Keratinocyte (primary cell): ENCODE measurements around the gene NOX5. TPM values are rescaled to one million over a fixed set of nuclear protein-coding genes. Genes with fewer than 3 reads are reported as not detected.
A peak's percentile ranks its signal among the peaks of the same experiment; 100 is the strongest.

ENCODE experiments used
- DNase-seq: peaks from one replicate; pipeline ENCODE4 v3.0.0-alpha.2; 2011; ENCODE audit warnings: low read depth, missing footprints, low spot score
- FAIRE-seq: peaks from 2 replicates; lab custom pipeline; 2011; peaks lifted over from hg19 to GRCh38; lab: Jason Lieb, UNC
- H2AFZ ChIP-seq: 2 replicates; pipeline ENCODE4 v1.6.0; 2012; ENCODE audit warnings: low read length, control low read depth, inconsistent platforms; ENCODE audit not compliant: control insufficient read depth
- H3K27ac ChIP-seq: 2 replicates; pipeline ENCODE4 v1.5.1; 2011; ENCODE audit warnings: low read length; ENCODE audit not compliant: control insufficient read depth, insufficient read depth
- H3K27me3 ChIP-seq: 3 replicates; pipeline ENCODE4 v1.6.0; 2011; ENCODE audit warnings: low read length; ENCODE audit not compliant: control insufficient read depth, insufficient read depth; ENCODE audit errors: extremely low read depth
- H3K36me3 ChIP-seq, 2 experiments: 2 replicates in 1 of 2; 3 replicates in 1 of 2; pipeline ENCODE4 v1.5.1; 2011; ENCODE audit warnings: low read length in 2 of 2, mild to moderate bottlenecking in 1 of 2; ENCODE audit not compliant: control insufficient read depth in 2 of 2, insufficient read depth in 2 of 2; ENCODE audit errors: extremely low read depth in 1 of 2
- H3K4me1 ChIP-seq: 3 replicates; pipeline ENCODE4 v1.5.1; 2011; ENCODE audit warnings: low read length; ENCODE audit not compliant: control insufficient read depth, insufficient read depth; ENCODE audit errors: extremely low read depth
- H3K4me2 ChIP-seq: 3 replicates; pipeline ENCODE4 v1.6.0; 2011; ENCODE audit warnings: low read depth, low read length; ENCODE audit not compliant: control insufficient read depth, insufficient read depth; ENCODE audit errors: extremely low read depth
- H3K4me3 ChIP-seq, 3 experiments: fragments of 200-600 bp in 1 of 3; sonication (generic) in 1 of 3; 2 replicates in 2 of 3; 3 replicates in 1 of 3; pipeline ENCODE4 v1.5.1; 2011 to 2016; ENCODE audit warnings: low read length in 3 of 3, mild to moderate bottlenecking in 3 of 3, control low read depth in 2 of 3, inconsistent platforms in 1 of 3, low read depth in 1 of 3, mixed read lengths in 1 of 3, mixed run types in 1 of 3, moderate library complexity in 1 of 3; ENCODE audit not compliant: control insufficient read depth in 2 of 3, insufficient read depth in 2 of 3; ENCODE audit errors: extremely low read depth in 1 of 3
- H3K79me2 ChIP-seq: 2 replicates; pipeline ENCODE4 v1.6.0; 2012; ENCODE audit warnings: low read length; ENCODE audit not compliant: control insufficient read depth, insufficient read depth
- H3K9ac ChIP-seq: 3 replicates; pipeline ENCODE4 v1.6.0; 2011; ENCODE audit warnings: low read length; ENCODE audit not compliant: control insufficient read depth, insufficient read depth; ENCODE audit errors: extremely low read depth
- H3K9me1 ChIP-seq: 3 replicates; pipeline ENCODE4 v1.6.0; 2011; ENCODE audit warnings: low read length; ENCODE audit not compliant: control insufficient read depth, insufficient read depth; ENCODE audit errors: extremely low read depth
- H3K9me3 ChIP-seq: 2 replicates; pipeline ENCODE4 v1.5.1; 2012; ENCODE audit warnings: low read depth, low read length; ENCODE audit not compliant: control insufficient read depth
- H4K20me1 ChIP-seq: 3 replicates; pipeline ENCODE4 v1.6.0; 2011; ENCODE audit warnings: low read length; ENCODE audit not compliant: control insufficient read depth, insufficient read depth; ENCODE audit errors: extremely low read depth
- EZH2 ChIP-seq: IDR thresholded peaks from one replicate; pipeline ENCODE4 v1.6.1; 2012; ENCODE audit warnings: inconsistent platforms, mild to moderate bottlenecking, low read length, moderate library complexity
- dilution Hi-C: fragments of 300-500 bp; cut with MboI; formaldehyde crosslinking; loops from one replicate; pipeline ENCODE4 v1.7.0; 2020; ENCODE audit warnings: low sequenced_read_pairs; ENCODE audit not compliant: extremely low pct_ligation_motif_present
- polyA plus RNA-seq, 5 experiments: library from polyadenylated mRNA; depleted of rRNA in 3 of 5; stranded (reverse) in 3 of 5; stranded (forward) in 1 of 5; unstranded in 1 of 5; fragments of >200 nt; gene quantifications; 1 replicate in 1 of 5; 2 replicates in 3 of 5; 3 replicates in 1 of 5; pipeline versions ENCODE4 v1.2.1 to v1.2.3, GENCODE V29; 2011 to 2012; ENCODE audit warnings: missing spikeins in 2 of 5, low read depth in 1 of 5, low replicate concordance in 1 of 5
- TF ChIP-seq, protein P1 (sequence below), 3 experiments: IDR thresholded peaks in 1 of 3; conservative IDR thresholded peaks in 1 of 3; optimal IDR thresholded peaks in 1 of 3; 2 replicates in 2 of 3; 3 replicates in 1 of 3; pipeline versions ENCODE3 to v1.5.1; 2011; ENCODE audit warnings: low read length in 3 of 3, mild to moderate bottlenecking in 3 of 3, moderate library complexity in 2 of 3, control low read depth in 1 of 3, inconsistent platforms in 1 of 3; ENCODE audit not compliant: insufficient read depth in 2 of 3; ENCODE audit errors: extremely low read depth in 1 of 3

NOX5 gene
- polyA plus RNA-seq, 1 donor (not counting 4 experiments of a cell fraction or from before 2014, with no cell fraction given), result 0.16 TPM

DNA sequence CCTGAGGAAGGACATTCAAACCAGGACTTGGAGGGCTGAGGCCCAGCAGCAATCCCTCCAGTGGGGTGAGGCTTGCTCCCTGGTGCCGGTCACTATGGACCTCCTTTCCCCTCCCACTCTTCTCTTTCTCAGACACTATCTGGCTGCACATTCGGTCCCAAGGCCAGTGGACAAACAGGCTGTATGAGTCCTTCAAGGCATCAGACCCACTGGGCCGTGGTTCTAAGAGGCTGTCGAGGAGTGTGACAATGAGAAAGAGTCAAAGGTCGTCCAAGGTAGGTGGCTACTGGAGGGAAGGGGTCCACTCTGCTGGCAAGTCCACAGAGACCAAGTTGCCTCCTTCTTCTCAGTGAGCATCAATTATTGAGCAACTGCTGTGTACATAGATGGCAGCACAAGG, 28.0 kb downstream of the NOX5 start:
- Histone ChIP-seq H3K27me3 (no peaks in the 10 kb centered on the region), H3K9me1 (no peaks in the 10 kb centered on the region), H3K27ac (no peak overlapping the region), H2AFZ (no peak overlapping the region), H3K79me2 (no peaks in the 10 kb centered on the region), H3K4me3 (no peak overlapping the region), H3K4me1 (peaks cover 18% of the 10 kb centered on the region), H4K20me1 (no peaks in the 10 kb centered on the region), H3K4me2 (no peak overlapping the region), H3K9me3 (no peaks in the 10 kb centered on the region), H3K36me3 (no peaks in the 10 kb centered on the region), H3K9ac (no peak overlapping the region)
- TF ChIP-seq EZH2, result no peak
- TF ChIP-seq, protein P1, sequence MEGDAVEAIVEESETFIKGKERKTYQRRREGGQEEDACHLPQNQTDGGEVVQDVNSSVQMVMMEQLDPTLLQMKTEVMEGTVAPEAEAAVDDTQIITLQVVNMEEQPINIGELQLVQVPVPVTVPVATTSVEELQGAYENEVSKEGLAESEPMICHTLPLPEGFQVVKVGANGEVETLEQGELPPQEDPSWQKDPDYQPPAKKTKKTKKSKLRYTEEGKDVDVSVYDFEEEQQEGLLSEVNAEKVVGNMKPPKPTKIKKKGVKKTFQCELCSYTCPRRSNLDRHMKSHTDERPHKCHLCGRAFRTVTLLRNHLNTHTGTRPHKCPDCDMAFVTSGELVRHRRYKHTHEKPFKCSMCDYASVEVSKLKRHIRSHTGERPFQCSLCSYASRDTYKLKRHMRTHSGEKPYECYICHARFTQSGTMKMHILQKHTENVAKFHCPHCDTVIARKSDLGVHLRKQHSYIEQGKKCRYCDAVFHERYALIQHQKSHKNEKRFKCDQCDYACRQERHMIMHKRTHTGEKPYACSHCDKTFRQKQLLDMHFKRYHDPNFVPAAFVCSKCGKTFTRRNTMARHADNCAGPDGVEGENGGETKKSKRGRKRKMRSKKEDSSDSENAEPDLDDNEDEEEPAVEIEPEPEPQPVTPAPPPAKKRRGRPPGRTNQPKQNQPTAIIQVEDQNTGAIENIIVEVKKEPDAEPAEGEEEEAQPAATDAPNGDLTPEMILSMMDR (optimal IDR thresholded peaks at IDR 0.05 in 1 of 3, IDR thresholded peaks at IDR 0.05 in 1 of 3, conservative IDR thresholded peaks at IDR 0.05 in 1 of 3; ENCODE audit: extremely low read depth in 1 of 3, insufficient read depth in 2 of 3, low read length in 3 of 3), result no peak
- FAIRE-seq (no peak), DNase-seq (no peak)
- dilution Hi-C loops, result no loop called here

DNA sequence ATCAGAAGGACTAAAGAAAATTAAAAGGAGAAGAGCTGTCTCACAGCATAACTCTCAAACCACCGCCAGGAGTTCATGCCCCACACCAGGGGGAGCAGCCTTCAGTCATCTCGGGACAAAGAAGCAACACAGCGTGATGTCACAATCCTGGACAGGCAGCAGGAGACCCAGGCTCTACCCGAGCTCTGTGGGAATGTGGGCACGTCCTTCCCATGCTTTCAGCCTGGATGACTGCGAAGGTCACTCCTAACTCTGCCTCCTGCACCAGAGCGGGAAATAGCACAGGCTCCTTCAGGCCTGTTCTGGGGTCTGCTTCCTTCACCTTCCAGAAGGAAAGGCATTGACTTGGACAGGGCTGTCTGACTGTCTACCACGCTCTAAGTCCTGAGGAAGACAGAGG, 31.3 kb downstream of the NOX5 start:
- no peak for DNase-seq
- H3K9me3 ChIP-seq, result no peaks in the 10 kb centered on the region
- TF ChIP-seq EZH2, result no peak
- TF ChIP-seq, protein P1 (optimal IDR thresholded peaks at IDR 0.05 in 1 of 3, IDR thresholded peaks at IDR 0.05 in 1 of 3, conservative IDR thresholded peaks at IDR 0.05 in 1 of 3; ENCODE audit: extremely low read depth in 1 of 3, insufficient read depth in 2 of 3, low read length in 3 of 3), result no peak
- peak overlapping the region; percentile 44 for H3K4me2 ChIP-seq
- H3K79me2 ChIP-seq, result no peaks in the 10 kb centered on the region
- H3K9ac ChIP-seq, result no peak overlapping the region
- no peak overlapping the region for H3K27ac ChIP-seq
- H3K4me3 ChIP-seq, result no peak overlapping the region
- H3K9me1 ChIP-seq, result no peaks in the 10 kb centered on the region
- no peaks in the 10 kb centered on the region for H3K27me3 ChIP-seq
- no peak for FAIRE-seq
- no peaks in the 10 kb centered on the region for H4K20me1 ChIP-seq
- no peaks in the 10 kb centered on the region for H3K36me3 ChIP-seq
- dilution Hi-C loops, result no loop called here
- H2AFZ ChIP-seq, result no peak overlapping the region
- H3K4me1 ChIP-seq, result peaks cover 18% of the 10 kb centered on the region
